GM18499 (cell line): ENCODE data around the gene PCBP3.
"Not testable (repeated sequence)": the region's sequence is repeated elsewhere in the genome, so short reads cannot be mapped to it uniquely, and the experiment has no call there.

Experiments
- ATAC-seq: cut with Tn5 transposase; IDR thresholded peaks from one replicate; pipeline ENCODE4 v1.9.1; 2021; ENCODE audit warnings: moderate number of reproducible peaks; ENCODE audit not compliant: insufficient read depth, unreplicated experiment

PCBP3 gene

GRCh38 chr21:45662623-45663245 is 19.2 kb downstream of the PCBP3 start:
- ATAC-seq: not testable (repeated sequence)

DNA sequence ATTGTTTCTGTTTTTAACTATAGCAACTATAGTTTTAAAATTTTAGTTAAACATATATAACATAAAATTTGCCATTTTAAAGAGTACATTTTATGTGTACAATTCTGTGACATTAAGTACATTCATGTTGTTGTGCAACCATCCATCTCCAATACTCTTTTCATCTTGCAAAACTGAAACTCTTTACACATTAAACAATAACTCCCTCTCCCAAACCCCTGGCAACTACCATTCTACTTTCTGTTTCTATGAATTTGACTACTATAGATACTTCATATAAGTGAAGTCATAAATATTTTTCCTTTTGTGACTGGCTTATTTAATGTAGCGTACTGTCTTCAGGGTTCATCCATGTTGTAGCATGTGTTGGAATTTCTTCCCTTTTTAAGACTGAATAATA is 25.9 kb downstream of the PCBP3 start:
- ATAC-seq: no peak

DNA sequence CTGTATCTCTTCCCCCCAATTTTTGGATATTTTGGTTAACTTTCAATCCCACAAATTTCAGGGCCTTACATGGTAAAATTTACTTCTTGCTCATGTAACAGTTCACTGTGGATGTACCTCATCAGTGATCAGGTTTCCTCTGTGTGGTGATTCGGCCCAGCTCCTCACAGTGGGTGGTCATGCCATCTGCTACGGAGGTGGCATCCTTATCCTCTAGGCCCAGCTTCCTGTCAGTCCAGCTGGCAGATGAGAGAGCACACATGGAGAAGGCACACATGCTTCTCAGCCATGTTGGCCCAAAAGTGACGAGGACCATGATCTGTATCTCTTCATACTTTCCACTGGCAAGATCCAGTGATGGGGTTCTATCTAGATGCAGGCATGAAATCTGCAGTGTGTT is 27.2 kb downstream of the PCBP3 start:
- no peak for ATAC-seq

DNA sequence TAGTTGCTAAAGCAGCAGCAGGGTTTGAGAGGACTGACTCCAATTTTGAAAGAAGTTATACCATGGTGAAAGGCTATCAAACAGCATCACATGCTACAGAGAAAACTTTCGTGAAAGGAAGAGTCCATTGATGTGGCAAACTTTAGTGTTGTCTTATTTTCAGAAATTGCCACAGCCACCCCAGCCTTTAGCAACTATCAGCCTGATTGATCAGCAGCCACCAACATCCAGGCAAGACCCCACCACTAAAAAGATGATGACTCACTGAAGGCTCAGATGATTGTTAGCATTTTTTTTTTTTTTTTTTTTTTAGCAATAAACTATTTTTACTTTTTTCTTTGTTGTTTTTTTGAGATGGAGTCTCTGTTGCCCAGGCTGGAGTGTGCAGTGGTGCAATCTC is 35.3 kb downstream of the PCBP3 start:
- ATAC-seq: not testable (repeated sequence)

GRCh38 chr21:45680215-45680614 is 36.7 kb downstream of the PCBP3 start:
- ATAC-seq: no peak

GRCh38 chr21:45695086-45695485 is 51.6 kb downstream of the PCBP3 start:
- no peak for ATAC-seq

GRCh38 chr21:45698493-45699184 is 55.1 kb downstream of the PCBP3 start:
- ATAC-seq: no peak

- no peak for ATAC-seq
Observed at GRCh38 chr21:45699251-45699942, 55.9 kb downstream of the PCBP3 start.

- ATAC-seq: no peak
Observed at GRCh38 chr21:45699966-45700365, 56.4 kb downstream of the PCBP3 start.

- no peak for ATAC-seq
Observed at GRCh38 chr21:45700461-45700860, 56.9 kb downstream of the PCBP3 start.

DNA sequence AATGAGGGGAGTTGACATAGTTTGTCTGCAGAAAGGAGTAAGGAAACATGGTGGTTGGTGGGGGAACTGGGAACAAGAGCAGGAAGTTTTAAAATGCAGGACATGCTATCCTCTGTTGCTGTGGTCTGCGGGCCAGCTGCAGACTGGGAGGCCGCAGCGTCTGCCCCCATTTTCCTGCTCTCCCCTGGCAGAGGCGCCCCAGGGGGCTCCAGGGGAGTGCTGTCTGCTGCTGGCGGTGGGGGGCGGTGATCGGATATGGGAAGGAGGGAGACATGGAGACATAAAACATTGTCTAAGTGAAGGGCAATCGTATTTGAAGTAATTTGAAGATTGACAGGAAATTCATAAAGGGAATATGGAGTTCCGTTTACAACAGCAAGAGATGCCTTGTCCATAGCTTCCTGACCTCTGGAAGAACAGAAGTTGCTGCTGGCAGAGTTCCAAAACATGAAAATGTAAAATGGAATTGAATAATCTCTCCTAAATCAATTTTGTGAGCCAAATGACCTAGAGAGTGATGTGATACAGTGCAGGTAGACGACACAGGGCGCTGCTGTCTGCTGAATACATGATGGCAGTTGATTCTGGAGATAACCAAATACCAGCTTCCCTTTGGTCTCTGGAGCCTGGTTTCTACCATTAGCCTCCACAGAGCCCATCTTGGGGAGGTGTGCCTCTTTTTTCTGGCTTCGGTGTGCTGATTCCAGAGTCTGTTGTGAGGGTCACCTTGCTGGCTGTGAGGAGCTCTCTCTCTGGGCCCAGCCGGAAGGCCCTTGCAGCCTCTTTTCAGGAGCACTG is 61.0 kb downstream of the PCBP3 start:
- no peak for ATAC-seq

GRCh38 chr21:45706299-45706698 is 62.8 kb downstream of the PCBP3 start:
- ATAC-seq: no peak

DNA sequence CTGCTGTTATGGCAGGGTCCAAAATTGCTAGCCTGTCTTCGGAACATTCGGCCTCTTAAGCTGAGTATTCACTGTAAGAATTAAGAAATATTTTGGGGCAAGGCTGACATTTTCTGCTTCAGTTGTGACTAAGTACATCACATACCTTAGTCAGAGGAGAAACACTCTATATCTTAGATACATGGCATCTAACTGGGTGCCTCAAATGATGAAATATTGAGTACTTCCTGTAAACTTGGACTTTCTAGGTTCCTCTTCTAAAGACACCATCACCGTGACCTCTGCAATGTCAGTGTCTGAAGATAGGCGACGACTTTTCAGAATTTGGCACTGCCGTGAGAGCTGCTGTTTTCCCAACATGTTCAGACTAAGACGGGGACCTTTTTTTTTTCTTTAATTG is 65.6 kb downstream of the PCBP3 start:
- ATAC-seq: no peak

DNA sequence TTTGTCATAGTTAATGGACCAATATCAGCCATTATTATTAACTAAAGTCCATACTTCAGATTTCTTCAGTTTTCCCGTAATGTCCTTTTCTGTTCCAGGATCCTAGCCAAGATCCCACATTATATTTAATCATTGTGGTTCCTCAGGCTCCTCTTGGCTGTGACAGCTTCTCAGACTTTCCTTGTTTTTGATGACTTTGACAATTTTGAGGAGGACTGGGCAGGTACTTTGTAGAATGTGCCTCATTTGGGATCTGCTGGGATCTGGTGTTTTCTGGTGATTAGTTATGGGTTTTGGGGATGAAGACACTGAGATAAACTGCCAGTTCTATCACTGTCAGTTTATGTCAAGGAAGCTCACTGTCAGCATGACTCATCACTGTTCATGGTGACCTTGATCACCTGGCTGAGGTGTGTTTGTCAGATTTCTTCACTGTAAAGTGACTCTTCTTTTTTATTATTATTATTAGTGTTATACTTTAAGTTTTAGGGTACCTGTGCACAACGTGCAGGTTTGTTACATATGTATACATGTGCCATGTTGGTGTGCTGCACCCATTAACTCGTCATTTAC is 66.3 kb downstream of the PCBP3 start:
- ATAC-seq: no peak

- not testable (repeated sequence) for ATAC-seq
Observed at GRCh38 chr21:45710306-45710705, 66.8 kb downstream of the PCBP3 start.

GRCh38 chr21:45713613-45714012 is 70.1 kb downstream of the PCBP3 start:
- ATAC-seq: no peak

GRCh38 chr21:45715441-45715840 is 71.9 kb downstream of the PCBP3 start:
- no peak for ATAC-seq

GRCh38 chr21:45718413-45718812 is 74.9 kb downstream of the PCBP3 start:
- ATAC-seq: no peak

DNA sequence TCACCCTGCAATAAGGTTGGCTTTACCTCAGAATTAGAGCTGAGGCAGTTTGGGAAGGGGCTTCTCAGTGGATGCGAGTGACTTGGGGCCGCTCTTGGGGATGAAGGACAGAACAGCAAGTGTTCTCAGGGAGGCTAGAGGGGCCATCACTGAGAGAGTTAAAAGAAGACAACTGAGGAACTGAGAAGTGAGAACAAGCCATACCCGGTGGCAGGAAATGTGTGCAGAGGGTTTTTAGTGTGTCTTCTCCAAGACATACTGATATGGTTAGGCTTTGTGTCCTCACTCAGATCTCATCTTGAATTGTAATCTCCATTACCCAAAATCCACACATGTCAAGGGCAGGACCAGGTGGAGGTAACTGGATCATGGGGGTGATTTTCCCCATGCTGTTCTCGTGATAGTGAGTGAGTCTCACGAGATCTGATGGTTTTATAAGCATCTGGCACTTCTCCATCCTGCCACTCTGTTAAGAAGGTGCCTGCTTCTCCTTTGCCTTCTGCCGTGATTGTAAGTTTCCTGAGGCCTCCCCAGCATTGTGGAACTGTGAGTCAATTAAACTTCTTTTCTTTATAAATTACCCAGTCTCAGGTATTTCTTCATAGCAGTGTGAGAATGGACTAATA is 75.8 kb downstream of the PCBP3 start:
- ATAC-seq: no peak

- ATAC-seq: not testable (repeated sequence)
Observed at GRCh38 chr21:45720204-45720603, 76.7 kb downstream of the PCBP3 start.
